IMR-90 (cell line): ENCODE measurements around the gene ZNF337. TPM values are rescaled to one million over a fixed set of nuclear protein-coding genes. Genes with fewer than 3 reads are reported as not detected.

ENCODE experiments used
- ATAC-seq: fragments of 200-7000 bp; cut with Tn5 transposase; 2 replicates; pipeline ENCODE4 v1.9.1; 2020; ENCODE audit warnings: low read depth, mild to moderate bottlenecking, moderate library complexity
- BruUV-seq: library from RNA; stranded (reverse); fragments of 400-500 nt; replicated peaks from 2 replicates; lab custom pipeline; 2021; lab: Mats Ljungman, UMichigan
- CTCF ChIA-PET: fragments of 300-600 bp; formaldehyde crosslinking; extraction: SDS; loops from one replicate; lab custom pipeline; 2021; ENCODE audit warnings: antibody characterized with exemption; lab: Yijun Ruan, JAX
- POLR2A ChIA-PET: fragments of 300-600 bp; sonication (Branson Sonifier 250); formaldehyde crosslinking; loops from one replicate; lab custom pipeline; 2022; ENCODE audit warnings: antibody characterized with exemption; ENCODE audit not compliant: unreplicated experiment; lab: Charles Lee
- DNase-seq: peaks from one replicate; pipeline ENCODE4 v3.0.0; 2013
- H2AFZ ChIP-seq: replicated peaks from 2 replicates; pipeline ENCODE3; 2013; ENCODE audit warnings: low read length, mild to moderate bottlenecking; ENCODE audit not compliant: poor library complexity
- H2AK5ac ChIP-seq: 2 replicates; pipeline ENCODE4 v1.6.1; 2013; ENCODE audit warnings: low read depth, low read length, inconsistent platforms
- H2AK9ac ChIP-seq: replicated peaks from 2 replicates; pipeline ENCODE3; 2013; ENCODE audit warnings: mild to moderate bottlenecking, low read depth, low read length, moderate library complexity; ENCODE audit not compliant: poor library complexity
- H2BK120ac ChIP-seq: 2 replicates; pipeline ENCODE4 v1.6.1; 2013; ENCODE audit warnings: low read depth, low read length, inconsistent platforms
- H2BK15ac ChIP-seq: 3 replicates; pipeline ENCODE4 v1.6.1; 2013; ENCODE audit warnings: low read depth, low read length, inconsistent platforms
- H2BK20ac ChIP-seq: 2 replicates; pipeline ENCODE4 v1.6.1; 2013; ENCODE audit warnings: low read depth, mild to moderate bottlenecking, inconsistent platforms, low read length, moderate library complexity
- H2BK5ac ChIP-seq: 2 replicates; pipeline ENCODE4 v1.6.1; 2013; ENCODE audit warnings: mild to moderate bottlenecking, low read depth, low read length, inconsistent platforms; ENCODE audit not compliant: poor library complexity, severe bottlenecking
- H3K14ac ChIP-seq: replicated peaks from 2 replicates; pipeline ENCODE4 v1.6.1; 2013; ENCODE audit warnings: low read depth, low read length, inconsistent platforms
- H3K18ac ChIP-seq: 2 replicates; pipeline ENCODE4 v1.6.1; 2013; ENCODE audit warnings: low read depth, low read length, control low read depth
- H3K23ac ChIP-seq: 2 replicates; pipeline ENCODE4 v1.6.1; 2013; ENCODE audit warnings: low read depth, low read length, inconsistent platforms
- H3K27ac ChIP-seq: 2 replicates; pipeline ENCODE4 v1.5.1; 2013; ENCODE audit warnings: mild to moderate bottlenecking, control low read depth, low read length; ENCODE audit not compliant: insufficient read depth
- H3K27me3 ChIP-seq: 2 replicates; pipeline ENCODE4 v1.6.1; 2013; ENCODE audit warnings: low read length; ENCODE audit not compliant: control insufficient read depth, insufficient read depth
- H3K36me3 ChIP-seq: 2 replicates; pipeline ENCODE4 v1.6.1; 2013; ENCODE audit warnings: low read length, mixed read lengths; ENCODE audit not compliant: control insufficient read depth, insufficient read depth
- H3K4ac ChIP-seq: 2 replicates; pipeline ENCODE4 v1.6.1; 2013; ENCODE audit warnings: low read depth, low read length, inconsistent platforms
- H3K4me1 ChIP-seq: 2 replicates; pipeline ENCODE4 v1.6.1; 2013; ENCODE audit warnings: low read length, mixed read lengths; ENCODE audit not compliant: control insufficient read depth, insufficient read depth
- H3K4me2 ChIP-seq: 2 replicates; pipeline ENCODE4 v1.6.1; 2013; ENCODE audit warnings: low read depth, mild to moderate bottlenecking, control low read depth, low read length, moderate library complexity
- H3K4me3 ChIP-seq: 2 replicates; pipeline ENCODE4 v1.5.1; 2013; ENCODE audit warnings: low read depth, mild to moderate bottlenecking, control low read depth, low read length, moderate library complexity; ENCODE audit not compliant: insufficient read depth
- H3K56ac ChIP-seq: 2 replicates; pipeline ENCODE4 v1.6.1; 2013; ENCODE audit warnings: low read length, inconsistent platforms; ENCODE audit not compliant: insufficient read depth; ENCODE audit errors: extremely low read depth
- H3K79me1 ChIP-seq, 2 experiments: 2 replicates each; pipeline ENCODE4 v1.6.1; 2013; ENCODE audit warnings: low read length in 2 of 2, inconsistent platforms in 1 of 2, low read depth in 1 of 2
- H3K9ac ChIP-seq: 2 replicates; pipeline ENCODE4 v1.6.1; 2013; ENCODE audit warnings: low read depth, low read length, control low read depth
- H3K9me1 ChIP-seq: 2 replicates; pipeline ENCODE4 v1.6.1; 2013; ENCODE audit warnings: low read length, inconsistent platforms; ENCODE audit not compliant: insufficient read depth
- H3K9me3 ChIP-seq: 2 replicates; pipeline ENCODE4 v1.6.1; 2013; ENCODE audit warnings: low read length; ENCODE audit not compliant: control insufficient read depth, insufficient read depth
- H4K20me1 ChIP-seq: 2 replicates; pipeline ENCODE4 v1.6.1; 2013; ENCODE audit warnings: low read length, inconsistent platforms; ENCODE audit not compliant: insufficient read depth
- H4K5ac ChIP-seq: 2 replicates; pipeline ENCODE4 v1.6.1; 2013; ENCODE audit warnings: mild to moderate bottlenecking, low read depth, low read length, control low read depth
- H4K8ac ChIP-seq, 2 experiments: 2 replicates each; pipeline ENCODE4 v1.6.1; 2013; ENCODE audit warnings: low read depth in 2 of 2, low read length in 2 of 2, control low read depth in 1 of 2, inconsistent platforms in 1 of 2
- H4K91ac ChIP-seq: 2 replicates; pipeline ENCODE4 v1.6.1; 2013; ENCODE audit warnings: low read depth, low read length, inconsistent platforms; ENCODE audit not compliant: insufficient read depth
- CHD1 ChIP-seq: IDR thresholded peaks from 2 replicates; pipeline ENCODE4 v1.6.1; 2012; ENCODE audit warnings: low read depth, low read length, improper control_type of control experiment
- CTCF ChIP-seq: conservative IDR thresholded peaks from 2 replicates; pipeline ENCODE4 v1.5.1; 2012; ENCODE audit warnings: mild to moderate bottlenecking, low read depth, low read length, improper control_type of control experiment
- FOS ChIP-seq: fragments of 150-350 bp; IDR thresholded peaks from 2 replicates; pipeline ENCODE4 v1.6.1; 2016; ENCODE audit warnings: low read depth, low read length
- MAFK ChIP-seq: IDR thresholded peaks from 2 replicates; pipeline ENCODE4 v1.6.1; 2012; ENCODE audit warnings: low read depth, low read length, improper control_type of control experiment
- MAZ ChIP-seq: IDR thresholded peaks from 2 replicates; pipeline ENCODE4 v1.6.1; 2012; ENCODE audit warnings: low read depth, mild to moderate bottlenecking, low read length, improper control_type of control experiment, moderate library complexity, borderline replicate concordance
- MXI1 ChIP-seq: IDR thresholded peaks from 2 replicates; pipeline ENCODE4 v1.6.1; 2012; ENCODE audit warnings: low read depth, mild to moderate bottlenecking, low read length, moderate library complexity, borderline replicate concordance
- NFE2L2 ChIP-seq: fragments of 150-350 bp; IDR thresholded peaks from 2 replicates; pipeline ENCODE4 v1.6.1; 2016; ENCODE audit warnings: low read depth, mild to moderate bottlenecking, low read length
- RAD21 ChIP-seq: IDR thresholded peaks from 2 replicates; pipeline ENCODE4 v1.6.1; 2012; ENCODE audit warnings: low read length, improper control_type of control experiment
- RCOR1 ChIP-seq: IDR thresholded peaks from 2 replicates; pipeline ENCODE4 v1.6.1; 2012; ENCODE audit warnings: mild to moderate bottlenecking, low read length, improper control_type of control experiment; ENCODE audit not compliant: insufficient replicate concordance
- SMC3 ChIP-seq: fragments of 150-350 bp; IDR thresholded peaks from 2 replicates; pipeline ENCODE4 v1.6.1; 2016; ENCODE audit warnings: low read depth, mild to moderate bottlenecking, antibody characterized with exemption, low read length, moderate library complexity
- USF2 ChIP-seq: fragments of 150-350 bp; IDR thresholded peaks from 2 replicates; pipeline ENCODE4 v1.6.1; 2017; ENCODE audit warnings: mild to moderate bottlenecking, antibody characterized with exemption, low read length, low read depth
- WGBS, 2 experiments: methylation state at CpG; one replicate each; pipeline versions ENCODE4 v1.1.5 to v1.1.7; 2013; ENCODE audit warnings: missing lambda C conversion rate in 2 of 2; ENCODE audit not compliant: insufficient read length in 1 of 2; ENCODE audit errors: extremely low coverage in 2 of 2; 5-methylcytosine and 5-hydroxymethylcytosine counted together
- dilution Hi-C: fragments of 300-500 bp; cut with HindIII; formaldehyde crosslinking; loops from one replicate; pipeline ENCODE4 v1.14.3; 2018; ENCODE audit warnings: low sequenced_read_pairs; ENCODE audit not compliant: unreplicated experiment
- in situ Hi-C: fragments of 300-500 bp; cut with MboI; formaldehyde crosslinking; loops from 3 replicates; pipeline ENCODE4 v1.14.3; 2019; ENCODE audit warnings: low sequenced_read_pairs, inconsistent platforms, mixed read lengths
- intact Hi-C: fragments of 100-400 bp; cut with micrococcal nuclease; formaldehyde crosslinking; loops from 2 replicates; pipeline ENCODE4 v1.10.0; 2022
- polyA plus RNA-seq, 3 experiments: library from polyadenylated mRNA; depleted of rRNA; stranded (reverse); fragments of >200 nt; gene quantifications; 2 replicates each; pipeline ENCODE4 v1.2.3, GENCODE V29; 2012; ENCODE audit warnings: low replicate concordance in 1 of 3
- total RNA-seq: library from RNA; depleted of rRNA; stranded (reverse); fragments of >200 nt; gene quantifications from 2 replicates; pipeline ENCODE4 v1.2.3, GENCODE V29; 2012

Gene ZNF337
- total and polyA plus RNA-seq, 2 of the 4 experiments (the other 2 are of a cell fraction) = 10.4 to 16.5 TPM

- Histone ChIP-seq H3K56ac (no peak overlapping the region), H2BK5ac (no peak overlapping the region), H3K9me1 (peaks cover 3% of the 10 kb centered on the region; the same call in 1 of the 2 replicates), H3K36me3 (no peaks in the 10 kb centered on the region), H4K5ac (no peak overlapping the region), H3K18ac (no peak overlapping the region), H3K4me2 (no peak overlapping the region), H3K4me1 (peaks cover 5% of the 10 kb centered on the region; the same call in 1 of the 2 replicates), H3K4ac (no peak overlapping the region), H3K27ac (no peak overlapping the region), H2AK9ac (no peak overlapping the region), H3K14ac (no peak overlapping the region), H4K91ac (no peak overlapping the region), H4K20me1 (peaks cover 3% of the 10 kb centered on the region; the same call in 1 of the 2 replicates), H3K4me3 (no peak overlapping the region), H3K9me3 (no peaks in the 10 kb centered on the region), H3K23ac (no peak overlapping the region), H2AFZ (no peak overlapping the region), H3K79me1 (peaks cover 14 to 23% of the 10 kb centered on the region in 2 experiments; a peak in 3 of 4 replicates), H3K9ac (no peak overlapping the region), H2AK5ac (no peak overlapping the region), H2BK15ac (no peak overlapping the region), H3K27me3 (no peaks in the 10 kb centered on the region), H2BK120ac (no peak overlapping the region), H2BK20ac (no peak overlapping the region), H4K8ac (no peak overlapping the region)
- DNase-seq (no peak), ATAC-seq (no peak)
- POLR2A ChIA-PET = no interaction called here
- dilution Hi-C loops (no loop called here), intact Hi-C loops (loop anchor here (10.0 kb wide), 1 partner anchor 202 kb away; no protein-coding TSS in a partner anchor), in situ Hi-C loops (no loop called here)
- BruUV-seq = no TSS peak
- 84% methylated on average over 6 of the region's 9 CpGs; no CpG with 5 or more reads in 1 of the 2 experiments for WGBS, 2 experiments
- CTCF ChIA-PET = interaction anchor here (0.6 kb wide), 1 partner anchor 110 kb away, joined by 7 read pairs; no protein-coding TSS in a partner anchor
- TF ChIP-seq NFE2L2 = no peak
- no peak for TF ChIP-seq RAD21
- TF ChIP-seq SMC3 = no peak
- TF ChIP-seq USF2 = no peak
- no peak for TF ChIP-seq CHD1
- no peak for TF ChIP-seq MAFK
- no peak for TF ChIP-seq MAZ
- no peak for TF ChIP-seq MXI1
- no peak for TF ChIP-seq RCOR1
- no peak for TF ChIP-seq FOS
- TF ChIP-seq CTCF = no peak
These were observed 69.9 kb downstream of the ZNF337 start for GRCh38 chr20:25626779-25627178.
